Measurements from ENCODE around the gene PYGB.

Gene PYGB

GRCh38 chr20:25344634-25345033, 96.7 kb downstream of the PYGB start:
- Mint-ChIP-seq H3K27ac (no peak overlapping the region), H3K4me1 (peaks cover 8 to 29% of the 10 kb centered on the region in 2 donors), H3K4me3 (no peak overlapping the region), H3K9me3 (peaks cover 0 to 2% of the 10 kb centered on the region in 2 donors), H3K27me3 (no peaks in the 10 kb centered on the region), H3K36me3 (peaks cover 10 to 11% of the 10 kb centered on the region in 2 donors)
- DNase-seq = no peak
- no peak for ATAC-seq (replicated peaks)

- Mint-ChIP-seq H3K4me3 (no peak overlapping the region), H3K27ac (no peak overlapping the region), H3K36me3 (peaks cover 18 to 19% of the 10 kb centered on the region in 2 donors), H3K9me3 (peaks cover 0 to 5% of the 10 kb centered on the region in 2 donors), H3K27me3 (no peaks in the 10 kb centered on the region), H3K4me1 (peaks cover 6 to 29% of the 10 kb centered on the region in 2 donors)
- ATAC-seq (replicated peaks) (no peak), DNase-seq (no peak)
These were observed 97.8 kb downstream of the PYGB start for GRCh38 chr20:25345721-25346120.

- Mint-ChIP-seq H3K27ac (no peak overlapping the region), H3K9me3 (peaks cover 0 to 5% of the 10 kb centered on the region in 2 donors), H3K4me1 (peaks cover 6 to 25% of the 10 kb centered on the region in 2 donors), H3K4me3 (no peak overlapping the region), H3K27me3 (no peaks in the 10 kb centered on the region), H3K36me3 (peaks cover 19 to 21% of the 10 kb centered on the region in 2 donors)
- DNase-seq = no peak
- ATAC-seq (replicated peaks) = no peak
These were observed 98.5 kb downstream of the PYGB start for GRCh38 chr20:25346349-25346748.
